Muscle layer of colon (tissue), 2 donors: ENCODE measurements around the gene AIF1.

ENCODE experiments used
- H3K27ac ChIP-seq: one replicate; pipeline ENCODE4 v1.7.0; 2013; ENCODE audit warnings: low read depth, mild to moderate bottlenecking, low read length, moderate library complexity
- H3K27me3 ChIP-seq, 2 donors: one replicate each; pipeline ENCODE4 v1.7.0; 2013; ENCODE audit warnings: low read length in 2 of 2, mild to moderate bottlenecking in 2 of 2; ENCODE audit not compliant: insufficient read depth in 2 of 2, control insufficient read depth in 1 of 2
- H3K36me3 ChIP-seq: one replicate; pipeline ENCODE4 v1.7.0; 2013; ENCODE audit warnings: mild to moderate bottlenecking, low read length; ENCODE audit not compliant: insufficient read depth
- H3K4me1 ChIP-seq: one replicate; pipeline ENCODE4 v1.7.0; 2013; ENCODE audit warnings: mild to moderate bottlenecking, low read length; ENCODE audit not compliant: insufficient read depth
- H3K4me3 ChIP-seq, 2 donors: one replicate each; pipeline ENCODE4 v1.7.0; 2013; ENCODE audit warnings: low read length in 2 of 2, low read depth in 1 of 2, mild to moderate bottlenecking in 1 of 2, moderate library complexity in 1 of 2
- H3K9ac ChIP-seq: one replicate; pipeline ENCODE4 v1.7.0; 2013; ENCODE audit warnings: low read length
- H3K9me3 ChIP-seq: one replicate; pipeline ENCODE4 v1.7.0; 2013; ENCODE audit warnings: mild to moderate bottlenecking, low read length
- donor health status: abdominal sarcoma.
- donor health status: Adenocarcinoma of cecum.

The AIF1 gene

GRCh38 chr6:31575952-31576685, 38.9 kb upstream of the AIF1 start:
- Histone ChIP-seq H3K36me3 (no peaks in the 10 kb centered on the region), H3K9ac (peak overlapping the region; percentile 28), H3K27me3 (no peaks in the 10 kb centered on the region), H3K9me3 (no peaks in the 10 kb centered on the region), H3K27ac (peak overlapping the region; percentile 47), H3K4me3 (peak overlapping the region in 1 of 2 donors; percentile 47), H3K4me1 (peaks cover 11% of the 10 kb centered on the region)

- peaks cover 16% of the 10 kb centered on the region for H3K4me1 ChIP-seq
- no peak overlapping the region for H3K4me3 ChIP-seq
- H3K36me3 ChIP-seq = no peaks in the 10 kb centered on the region
Observed at GRCh38 chr6:31576897-31577578, 38.0 kb upstream of the AIF1 start.

GRCh38 chr6:31577579-31577966, 37.5 kb upstream of the AIF1 start:
- H3K4me1 ChIP-seq = peaks cover 17% of the 10 kb centered on the region
- no peak overlapping the region for H3K4me3 ChIP-seq
- no peaks in the 10 kb centered on the region for H3K27me3 ChIP-seq
- no peak overlapping the region for H3K9ac ChIP-seq
- H3K27ac ChIP-seq = no peak overlapping the region
- no peaks in the 10 kb centered on the region for H3K36me3 ChIP-seq
- no peaks in the 10 kb centered on the region for H3K9me3 ChIP-seq

More at GRCh38 chr6:31576897-31577578, 38.0 kb upstream of the AIF1 start:
- no peak overlapping the region for H3K27ac ChIP-seq
- H3K27me3 ChIP-seq = no peaks in the 10 kb centered on the region
- no peak overlapping the region for H3K9ac ChIP-seq
- H3K9me3 ChIP-seq = no peaks in the 10 kb centered on the region

GRCh38 chr6:31578184-31579118, 36.6 kb upstream of the AIF1 start:
- Histone ChIP-seq H3K4me1 (peaks cover 17% of the 10 kb centered on the region), H3K27ac (no peak overlapping the region)

GRCh38 chr6:31579119-31579505, 35.9 kb upstream of the AIF1 start:
- peaks cover 17% of the 10 kb centered on the region for H3K4me1 ChIP-seq
- no peaks in the 10 kb centered on the region for H3K9me3 ChIP-seq
- no peak overlapping the region for H3K27ac ChIP-seq
- no peak overlapping the region for H3K4me3 ChIP-seq
- no peaks in the 10 kb centered on the region for H3K36me3 ChIP-seq
- no peak overlapping the region for H3K9ac ChIP-seq
- H3K27me3 ChIP-seq = no peaks in the 10 kb centered on the region

More at GRCh38 chr6:31578184-31579118, 36.6 kb upstream of the AIF1 start:
- Histone ChIP-seq H3K27me3 (no peaks in the 10 kb centered on the region), H3K9me3 (no peaks in the 10 kb centered on the region), H3K36me3 (no peaks in the 10 kb centered on the region), H3K9ac (no peak overlapping the region), H3K4me3 (no peak overlapping the region)

- H3K27me3 ChIP-seq = no peaks in the 10 kb centered on the region
- no peak overlapping the region for H3K27ac ChIP-seq
- H3K4me3 ChIP-seq = peak overlapping the region in 1 of 2 donors; percentile 91
- peaks cover 16% of the 10 kb centered on the region for H3K4me1 ChIP-seq
- H3K9ac ChIP-seq = peak overlapping the region; percentile 87
- no peaks in the 10 kb centered on the region for H3K9me3 ChIP-seq
- no peaks in the 10 kb centered on the region for H3K36me3 ChIP-seq
Observed at GRCh38 chr6:31579546-31580437, 35.2 kb upstream of the AIF1 start.

GRCh38 chr6:31580438-31580740, 34.6 kb upstream of the AIF1 start:
- Histone ChIP-seq H3K27me3 (no peaks in the 10 kb centered on the region), H3K4me1 (peaks cover 11% of the 10 kb centered on the region), H3K9ac (peak overlapping the region; percentile 87), H3K27ac (no peak overlapping the region), H3K36me3 (no peaks in the 10 kb centered on the region), H3K4me3 (peak overlapping the region; percentile 91 to 97), H3K9me3 (no peaks in the 10 kb centered on the region)

- peak overlapping the region; percentile 91 to 97 for H3K4me3 ChIP-seq
- no peaks in the 10 kb centered on the region for H3K36me3 ChIP-seq
- H3K9me3 ChIP-seq = no peaks in the 10 kb centered on the region
- peaks cover 11% of the 10 kb centered on the region for H3K4me1 ChIP-seq
- no peaks in the 10 kb centered on the region for H3K27me3 ChIP-seq
- H3K27ac ChIP-seq = peak overlapping the region; percentile 87
- H3K9ac ChIP-seq = peak overlapping the region; percentile 87
Observed at GRCh38 chr6:31580807-31581433, 34.1 kb upstream of the AIF1 start.

- peaks cover 11% of the 10 kb centered on the region for H3K4me1 ChIP-seq
- H3K36me3 ChIP-seq = no peaks in the 10 kb centered on the region
- peak overlapping the region; percentile 87 for H3K9ac ChIP-seq
- peak overlapping the region; percentile 87 for H3K27ac ChIP-seq
- peak overlapping the region; percentile 91 to 97 for H3K4me3 ChIP-seq
- H3K27me3 ChIP-seq = no peaks in the 10 kb centered on the region
- H3K9me3 ChIP-seq = no peaks in the 10 kb centered on the region
Observed at GRCh38 chr6:31581434-31582229, 33.4 kb upstream of the AIF1 start.

GRCh38 chr6:31582230-31582643, 32.8 kb upstream of the AIF1 start, which contains the start of gene LTB:
Gene LTB (minus strand): TSS chr6:31582424. CDS start chr6:31582417, 7 bp downstream.
- peak within 1 kb of the TSS; percentile 87 for H3K9ac ChIP-seq
- no peaks in the 10 kb centered on the region for H3K27me3 ChIP-seq
- H3K36me3 ChIP-seq = no peaks in the 10 kb centered on the region
- H3K4me3 ChIP-seq = peak within 1 kb of the TSS; percentile 91 to 97
- peaks cover 11% of the 10 kb centered on the region for H3K4me1 ChIP-seq
- H3K9me3 ChIP-seq = no peaks in the 10 kb centered on the region
- H3K27ac ChIP-seq = peak within 1 kb of the TSS; percentile 87
